NCI-H2227 (cell line): ENCODE data around the gene LRP5.
"Not testable (repeated sequence)": the region's sequence is repeated elsewhere in the genome, so short reads cannot be mapped to it uniquely, and the experiment has no call there.

Experiments used
- DNase-seq: peaks from one replicate; lab custom pipeline; 2025; ENCODE audit not compliant: unreplicated experiment; lab: John Stamatoyannopoulos, UW

The LRP5 gene

DNA sequence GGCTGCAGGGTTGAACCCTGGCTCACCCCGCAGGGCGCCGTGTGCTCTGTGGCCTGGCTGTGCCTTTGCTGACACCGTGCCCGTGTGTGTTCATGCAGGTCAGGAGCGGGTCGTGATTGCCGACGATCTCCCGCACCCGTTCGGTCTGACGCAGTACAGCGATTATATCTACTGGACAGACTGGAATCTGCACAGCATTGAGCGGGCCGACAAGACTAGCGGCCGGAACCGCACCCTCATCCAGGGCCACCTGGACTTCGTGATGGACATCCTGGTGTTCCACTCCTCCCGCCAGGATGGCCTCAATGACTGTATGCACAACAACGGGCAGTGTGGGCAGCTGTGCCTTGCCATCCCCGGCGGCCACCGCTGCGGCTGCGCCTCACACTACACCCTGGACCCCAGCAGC, 101.2 kb downstream of the LRP5 start:
- DNase-seq, result no peak

DNA sequence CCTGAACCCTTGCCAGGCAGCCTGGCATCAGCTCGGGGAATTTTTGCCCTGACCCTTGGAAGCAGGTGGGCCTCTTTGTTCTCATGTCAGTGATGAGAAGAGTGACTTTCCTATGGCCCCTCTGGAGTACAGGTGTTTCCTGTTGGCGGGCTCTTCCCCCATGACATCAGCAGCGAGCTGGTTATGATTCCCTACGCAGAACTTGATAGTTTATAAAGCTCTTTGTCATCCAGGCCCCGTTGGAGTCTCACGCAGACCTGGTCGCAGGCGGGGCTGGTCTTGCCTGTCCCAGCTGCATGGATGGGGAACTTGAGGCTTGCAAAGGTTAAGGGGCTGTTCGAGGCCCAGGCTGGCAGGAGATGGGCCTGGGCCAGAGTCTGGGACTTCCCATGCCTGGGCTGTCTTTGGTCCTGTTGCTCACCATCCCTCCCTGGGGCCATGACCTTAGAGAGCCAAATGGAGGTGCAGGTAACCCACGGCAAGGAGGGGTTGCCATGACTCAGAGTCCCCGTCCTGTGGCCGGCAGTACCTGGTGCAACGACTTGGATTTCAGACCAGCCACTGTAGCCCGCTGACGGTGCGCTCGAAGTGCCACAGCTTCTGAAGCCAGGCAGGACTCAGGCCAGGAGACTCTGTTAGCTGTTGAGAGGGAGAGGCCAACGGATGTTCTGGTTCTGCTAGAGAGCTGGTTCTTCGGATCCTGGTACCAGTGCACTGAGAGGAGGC, 102.3 kb downstream of the LRP5 start:
- DNase-seq, result no peak

DNA sequence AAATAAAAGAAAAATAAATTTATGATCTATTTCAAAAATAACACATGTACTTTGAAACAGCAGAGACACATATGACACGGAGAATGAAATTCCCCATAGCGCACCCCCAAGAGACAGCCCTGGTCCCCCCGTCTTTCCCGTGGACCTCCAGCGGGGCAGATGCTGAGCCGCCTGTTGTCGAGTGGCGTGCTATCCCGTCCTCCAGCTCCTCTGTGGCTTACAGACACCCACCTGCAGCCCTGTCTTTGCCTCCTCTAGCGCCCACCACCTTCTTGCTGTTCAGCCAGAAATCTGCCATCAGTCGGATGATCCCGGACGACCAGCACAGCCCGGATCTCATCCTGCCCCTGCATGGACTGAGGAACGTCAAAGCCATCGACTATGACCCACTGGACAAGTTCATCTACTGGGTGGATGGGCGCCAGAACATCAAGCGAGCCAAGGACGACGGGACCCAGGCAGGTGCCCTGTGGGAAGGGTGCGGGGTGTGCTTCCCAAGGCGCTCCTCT, 103.7 kb downstream of the LRP5 start:
- DNase-seq, result no peak

DNA sequence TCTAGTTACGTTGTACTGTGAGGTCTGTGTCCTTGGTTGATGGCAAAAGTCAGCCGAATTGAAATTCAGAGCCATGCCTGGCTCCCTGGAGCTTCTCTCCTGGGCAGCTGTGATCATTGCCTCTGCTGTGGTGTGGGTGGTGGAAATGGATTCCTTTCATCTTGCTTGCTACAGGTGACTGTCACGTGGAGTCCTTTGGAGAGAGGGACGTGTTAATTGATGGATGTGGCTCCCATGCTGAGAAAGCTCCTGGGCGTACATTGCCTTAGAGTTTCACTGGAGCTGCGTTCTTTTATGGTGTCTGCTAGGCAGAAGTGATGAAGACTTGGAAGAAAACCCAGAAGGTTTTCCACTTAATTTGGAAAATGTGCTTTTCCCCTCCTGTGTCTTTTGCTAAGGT, 106.3 kb downstream of the LRP5 start:
- no peak for DNase-seq

DNA sequence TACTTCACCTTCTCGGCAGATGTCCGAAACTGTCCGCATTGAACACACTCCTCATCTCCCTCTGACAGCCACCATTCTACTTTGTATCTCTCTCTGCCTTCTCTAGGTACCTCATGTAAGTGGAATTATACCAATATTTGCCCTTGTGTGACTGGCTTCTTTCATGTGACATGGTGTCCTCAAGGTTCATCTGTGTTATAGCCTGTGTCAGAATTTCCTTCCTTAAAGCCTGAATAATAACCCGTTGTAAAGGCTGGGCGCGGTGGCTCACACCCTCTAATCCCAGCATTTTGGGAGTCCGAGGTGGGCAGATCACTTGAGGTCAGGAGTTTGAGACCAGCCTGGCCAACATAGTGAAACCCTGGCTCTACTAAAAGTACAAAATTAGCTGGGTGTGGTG, 107.8 kb downstream of the LRP5 start:
- DNase-seq, result no peak

DNA sequence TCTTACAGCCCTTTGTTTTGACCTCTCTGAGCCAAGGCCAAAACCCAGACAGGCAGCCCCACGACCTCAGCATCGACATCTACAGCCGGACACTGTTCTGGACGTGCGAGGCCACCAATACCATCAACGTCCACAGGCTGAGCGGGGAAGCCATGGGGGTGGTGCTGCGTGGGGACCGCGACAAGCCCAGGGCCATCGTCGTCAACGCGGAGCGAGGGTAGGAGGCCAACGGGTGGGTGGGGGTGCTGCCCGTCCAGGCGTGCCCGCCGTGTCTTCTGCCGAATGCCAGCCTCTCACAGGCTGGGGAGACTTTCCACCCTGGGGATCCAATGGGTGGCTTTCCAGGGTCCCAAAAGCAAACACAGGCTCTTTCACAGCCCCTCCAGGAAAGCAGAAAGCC, 111.1 kb downstream of the LRP5 start:
- DNase-seq, result no peak

DNA sequence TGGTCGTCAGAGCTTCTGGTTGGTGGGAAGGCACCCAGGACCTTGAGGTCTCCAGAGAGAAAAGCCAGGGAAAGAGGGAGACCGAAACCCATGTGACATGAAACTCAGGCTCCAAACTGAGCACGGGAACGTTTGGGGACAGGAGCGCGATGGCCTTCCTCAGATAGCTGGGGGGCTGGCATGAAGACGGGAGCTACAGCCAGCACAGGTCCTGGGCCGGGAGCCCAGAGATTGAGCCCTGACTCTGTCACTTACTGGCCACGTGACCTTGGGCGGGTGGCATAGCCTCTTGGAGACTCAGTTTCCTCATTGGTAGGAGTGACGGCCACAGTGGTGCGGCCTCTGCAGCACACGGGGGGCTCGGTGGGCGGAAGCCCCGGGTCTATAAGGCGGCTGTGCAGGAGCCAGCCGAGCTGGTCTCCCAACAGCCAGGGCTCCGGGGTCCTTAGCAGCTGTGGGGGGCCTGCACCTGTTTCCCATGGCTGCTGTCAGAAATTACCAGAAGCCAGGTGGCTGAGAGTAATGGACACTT, 111.8 kb downstream of the LRP5 start:
- DNase-seq, result no peak

DNA sequence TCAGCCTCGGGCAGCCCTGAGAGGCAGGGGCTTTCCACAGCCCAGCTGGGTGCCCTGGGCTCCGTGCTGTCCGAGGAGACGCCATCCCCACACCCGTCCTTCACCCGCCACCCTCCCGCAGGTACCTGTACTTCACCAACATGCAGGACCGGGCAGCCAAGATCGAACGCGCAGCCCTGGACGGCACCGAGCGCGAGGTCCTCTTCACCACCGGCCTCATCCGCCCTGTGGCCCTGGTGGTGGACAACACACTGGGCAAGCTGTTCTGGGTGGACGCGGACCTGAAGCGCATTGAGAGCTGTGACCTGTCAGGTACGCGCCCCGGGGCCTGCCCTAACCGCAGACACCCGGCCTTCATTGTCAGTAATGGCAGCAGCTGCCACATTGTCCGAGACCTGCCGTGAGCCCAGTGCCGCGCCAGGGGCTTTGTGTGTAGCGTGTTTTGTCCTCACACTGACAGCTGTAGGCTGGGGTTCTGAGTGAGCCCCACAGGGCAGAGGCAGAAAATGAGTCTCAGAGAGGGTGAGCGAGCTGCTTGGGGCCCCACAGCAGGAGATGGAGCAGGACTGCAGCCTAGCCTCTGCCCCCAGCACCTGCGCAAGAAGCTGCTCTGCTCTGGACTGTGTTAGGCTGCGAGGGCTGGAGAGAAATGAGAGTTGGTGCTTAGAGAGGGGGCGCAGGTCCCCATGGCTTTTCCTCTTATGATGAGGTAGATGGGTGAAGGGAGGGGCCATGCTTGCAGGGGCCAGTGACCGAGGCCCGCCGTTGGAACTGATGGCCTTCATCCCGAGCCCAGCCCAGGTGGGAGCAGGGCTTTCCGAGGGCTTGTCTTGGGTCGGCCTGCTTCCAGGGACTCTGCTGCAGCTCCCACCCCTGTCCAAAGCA, 112.8 kb downstream of the LRP5 start:
- no peak for DNase-seq

DNA sequence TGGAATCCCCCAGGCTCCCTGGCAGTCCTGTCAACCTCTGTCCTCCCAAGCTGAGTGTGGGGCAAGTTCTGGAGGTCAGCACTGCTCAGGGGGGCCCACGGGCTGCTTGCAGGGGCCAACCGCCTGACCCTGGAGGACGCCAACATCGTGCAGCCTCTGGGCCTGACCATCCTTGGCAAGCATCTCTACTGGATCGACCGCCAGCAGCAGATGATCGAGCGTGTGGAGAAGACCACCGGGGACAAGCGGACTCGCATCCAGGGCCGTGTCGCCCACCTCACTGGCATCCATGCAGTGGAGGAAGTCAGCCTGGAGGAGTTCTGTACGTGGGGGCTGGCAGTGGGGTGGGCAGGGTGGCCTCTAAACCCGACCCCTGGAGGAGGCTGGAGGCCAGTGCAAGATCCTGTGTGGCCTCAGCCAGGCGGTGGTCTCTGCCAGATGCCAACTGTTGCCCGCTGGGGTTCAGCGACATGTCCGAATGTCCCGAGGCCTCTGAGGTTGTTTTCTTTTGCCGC, 113.5 kb downstream of the LRP5 start:
- no peak for DNase-seq

DNA sequence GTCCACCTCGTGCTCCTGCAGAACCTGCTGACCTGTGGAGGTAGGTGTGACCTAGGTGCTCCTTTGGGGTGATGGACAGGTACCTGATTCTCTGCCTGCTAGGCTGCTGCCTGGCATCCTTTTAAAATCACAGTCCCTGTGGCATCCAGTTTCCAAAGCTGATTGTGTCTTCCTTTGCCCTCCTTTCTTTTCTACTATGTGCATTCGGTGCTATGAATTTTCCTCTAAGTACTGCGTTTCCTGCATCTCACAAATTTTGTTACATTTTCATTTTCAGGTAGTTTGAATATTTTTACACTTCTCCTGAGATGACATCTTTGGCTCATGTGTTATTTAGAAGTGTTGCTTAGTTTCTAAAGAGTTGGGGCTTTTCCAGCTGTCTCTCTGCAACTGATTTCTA, 117.3 kb downstream of the LRP5 start:
- no peak for DNase-seq

DNA sequence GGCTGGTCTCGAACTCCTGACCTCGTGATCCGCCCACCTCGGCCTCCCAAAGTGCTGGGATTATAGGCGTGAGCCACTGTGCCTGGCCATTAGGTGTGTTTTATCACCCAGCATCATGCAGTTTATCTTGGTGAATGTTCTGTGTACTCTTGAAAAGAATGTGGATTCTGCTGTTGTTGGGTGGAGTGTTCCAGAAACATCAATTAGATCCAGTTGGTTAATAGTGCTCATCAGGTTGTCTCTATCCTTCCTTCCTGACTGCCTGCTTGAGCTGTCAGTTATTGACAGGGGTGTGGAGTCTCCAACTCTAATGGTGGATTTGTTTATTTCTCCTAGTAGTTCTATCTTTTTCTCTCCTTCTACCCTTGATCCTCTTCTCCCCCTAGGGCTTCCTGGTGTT, 118.0 kb downstream of the LRP5 start:
- DNase-seq, result no peak

DNA sequence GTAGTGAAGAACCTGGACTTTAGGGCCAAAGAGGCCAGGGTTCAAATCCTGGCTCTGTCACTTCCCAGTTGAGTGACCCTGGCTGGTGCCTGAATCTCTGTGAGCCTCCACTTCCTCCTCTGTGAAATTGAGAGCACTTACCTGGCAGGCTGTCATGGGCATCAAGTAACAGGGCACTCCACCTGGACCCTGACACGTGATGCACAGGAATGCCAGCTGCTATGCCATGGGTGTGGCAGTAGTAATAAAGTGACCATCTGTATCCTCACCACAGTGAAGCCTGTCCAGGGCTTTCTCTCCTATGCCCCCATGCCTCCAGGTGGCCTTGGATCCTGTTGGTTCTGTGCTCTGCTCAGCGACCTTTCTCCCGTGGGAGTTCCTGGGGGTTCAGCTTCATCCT, 118.4 kb downstream of the LRP5 start:
- DNase-seq, result no peak

DNA sequence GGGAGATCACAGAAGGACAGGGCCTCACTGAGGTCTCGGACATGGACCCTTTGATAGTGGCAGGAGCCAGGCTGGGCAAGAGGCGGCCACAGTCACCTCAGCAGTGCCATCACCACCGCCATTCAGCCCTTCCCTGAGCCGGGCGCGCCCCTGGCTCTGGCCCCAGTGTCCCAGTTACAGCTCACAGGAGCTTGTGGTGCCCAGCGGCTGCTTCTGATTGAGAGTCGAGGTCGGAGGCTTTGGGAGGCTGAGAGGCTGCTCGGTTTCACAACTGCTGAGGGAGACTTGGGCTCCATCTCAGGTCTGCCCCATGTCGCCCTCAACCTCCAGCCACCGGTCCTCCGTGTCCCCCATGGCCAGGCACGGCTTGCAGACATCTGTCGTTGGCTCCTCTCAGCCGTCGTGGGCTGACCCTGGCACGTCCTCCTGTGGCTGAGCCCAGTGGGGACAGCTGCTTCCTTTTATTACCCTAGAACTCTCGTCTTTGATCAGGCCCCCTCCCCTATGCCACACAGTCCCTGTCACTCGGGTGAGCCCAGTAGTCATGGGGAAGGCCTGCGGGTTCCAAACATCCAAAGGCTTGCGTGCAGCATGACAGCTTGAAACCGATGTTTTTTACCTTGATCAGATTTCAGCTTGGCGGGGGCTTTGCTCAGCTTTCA, 119.7 kb downstream of the LRP5 start:
- DNase-seq, result no peak

DNA sequence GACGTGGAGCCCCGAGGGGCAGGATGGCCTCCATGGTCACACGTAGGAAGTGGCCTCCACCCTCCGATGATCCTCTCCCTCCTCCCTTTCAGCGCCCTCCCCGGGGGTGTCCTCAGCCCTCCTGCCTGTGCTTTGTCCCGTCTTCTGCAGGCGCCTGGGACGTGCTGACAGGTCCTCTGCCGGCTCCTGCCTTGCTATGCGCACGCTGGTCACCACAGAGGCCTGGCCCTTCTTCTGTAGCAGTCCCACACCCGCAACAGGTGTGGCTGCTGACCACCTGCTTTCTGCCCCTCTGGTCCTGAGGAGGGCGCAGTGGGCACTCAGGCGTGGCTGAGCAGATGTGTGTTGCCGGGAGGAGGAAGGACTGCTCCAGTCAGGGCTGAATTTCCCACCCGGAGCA, 120.5 kb downstream of the LRP5 start:
- DNase-seq, result no peak

DNA sequence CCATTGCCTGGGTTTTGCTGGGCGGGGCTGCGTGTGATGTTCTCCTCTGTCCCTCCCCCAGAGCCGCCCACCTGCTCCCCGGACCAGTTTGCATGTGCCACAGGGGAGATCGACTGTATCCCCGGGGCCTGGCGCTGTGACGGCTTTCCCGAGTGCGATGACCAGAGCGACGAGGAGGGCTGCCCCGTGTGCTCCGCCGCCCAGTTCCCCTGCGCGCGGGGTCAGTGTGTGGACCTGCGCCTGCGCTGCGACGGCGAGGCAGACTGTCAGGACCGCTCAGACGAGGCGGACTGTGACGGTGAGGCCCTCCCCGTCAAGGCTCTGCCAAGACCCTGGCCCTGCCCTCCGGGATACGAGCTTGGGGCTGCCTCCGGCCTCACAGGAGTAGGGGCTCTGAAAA, 121.2 kb downstream of the LRP5 start:
- no peak for DNase-seq

DNA sequence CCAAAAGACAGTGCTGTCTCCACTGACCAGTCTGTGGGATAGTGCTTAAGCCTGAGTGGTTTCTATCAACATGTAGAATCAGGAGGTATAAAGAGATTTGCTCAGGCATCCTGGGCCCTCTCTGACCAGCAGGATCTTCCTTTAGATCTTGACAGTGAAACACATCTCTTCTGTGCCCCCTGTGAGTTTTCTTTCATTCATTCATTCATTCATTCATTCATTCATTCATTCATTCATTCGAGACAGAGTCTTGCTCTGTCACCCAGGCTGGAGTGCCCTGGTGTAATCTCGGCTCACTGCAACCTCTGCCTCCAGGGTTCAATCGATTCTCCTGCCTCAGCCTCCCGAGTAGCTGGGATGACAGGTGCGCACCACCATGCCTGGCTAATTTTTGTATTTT, 121.8 kb downstream of the LRP5 start:
- not testable (repeated sequence) for DNase-seq

DNA sequence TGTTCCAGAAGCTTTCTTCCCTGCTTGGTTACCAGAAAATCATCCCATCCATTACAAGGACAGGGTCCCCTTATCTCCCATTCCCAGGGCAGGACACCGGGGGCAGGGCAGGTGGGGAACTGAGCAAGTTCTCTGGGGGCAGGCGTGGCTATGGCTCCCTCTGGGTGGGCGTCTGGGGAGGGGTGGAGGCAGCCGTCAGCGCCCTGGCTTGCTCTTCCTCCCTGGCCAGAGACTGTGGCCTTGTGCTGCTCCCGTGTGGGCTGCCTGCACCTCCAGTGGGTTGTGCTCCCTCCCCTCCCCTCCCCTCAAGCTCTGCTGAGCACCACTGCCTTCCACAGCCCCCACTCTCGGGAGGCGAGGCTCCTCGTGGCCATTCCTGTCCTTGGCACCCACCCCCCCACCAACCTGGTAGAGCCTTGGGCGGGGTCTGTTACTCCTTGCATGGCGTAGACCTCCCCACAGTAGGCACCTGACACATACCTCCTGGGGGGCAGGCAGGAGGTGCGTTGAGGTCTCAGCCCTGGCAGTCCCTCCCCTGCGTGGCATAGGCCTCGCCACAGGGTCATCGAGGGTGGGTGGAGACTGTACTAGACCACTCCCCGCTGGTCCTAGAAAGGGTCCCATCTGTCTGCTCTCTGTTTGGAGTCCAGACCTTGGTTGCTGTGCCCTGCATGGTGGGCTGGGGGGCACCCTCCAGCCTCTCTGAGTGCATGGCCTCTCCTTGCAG, 123.9 kb downstream of the LRP5 start:
- DNase-seq, result no peak

DNA sequence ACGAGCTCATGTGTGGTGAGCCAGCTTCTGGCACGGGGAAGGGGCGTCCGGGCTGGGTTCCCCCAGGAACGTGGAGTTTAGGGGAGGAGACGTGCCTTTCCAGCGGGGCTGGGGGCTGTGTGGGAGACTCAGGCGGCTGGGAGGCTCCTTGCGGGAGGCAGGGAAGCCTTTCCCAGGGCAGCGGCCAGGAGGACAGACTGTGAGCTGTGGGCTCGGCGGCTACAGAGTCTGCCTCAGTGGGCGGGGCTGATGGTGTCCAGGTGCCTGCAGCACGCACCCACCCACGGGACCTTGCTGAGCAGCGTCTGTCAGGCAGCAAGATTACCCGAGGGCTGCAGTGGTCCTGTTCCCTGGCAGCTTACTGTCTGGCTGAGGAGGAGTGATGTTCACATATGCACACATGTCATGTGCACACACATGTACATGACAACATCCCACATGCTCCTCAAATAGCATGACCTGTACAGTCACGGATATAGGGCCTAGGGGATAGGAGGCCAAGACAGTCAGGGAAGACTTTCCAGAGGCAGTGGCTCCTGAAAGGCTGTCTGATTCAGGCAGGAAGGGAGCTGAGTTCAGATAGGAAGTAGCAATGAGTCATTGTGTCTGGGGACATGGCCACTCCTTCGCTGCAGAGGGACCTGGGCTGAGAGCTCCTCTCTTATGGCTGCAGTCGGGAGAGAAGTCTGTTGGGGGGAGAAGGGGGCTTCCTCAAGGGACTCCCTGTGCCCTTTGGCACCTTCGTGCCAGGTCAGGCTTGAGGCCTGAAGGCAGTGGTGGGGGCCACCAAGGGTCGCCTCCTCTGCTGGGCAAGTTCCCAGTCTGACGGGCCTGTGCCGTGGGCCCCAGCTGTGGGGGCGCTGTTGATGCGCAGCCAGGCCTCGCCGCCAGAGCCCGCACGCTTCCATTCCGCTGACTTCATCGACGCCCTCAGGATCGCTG, 124.9 kb downstream of the LRP5 start:
- no peak for DNase-seq

DNA sequence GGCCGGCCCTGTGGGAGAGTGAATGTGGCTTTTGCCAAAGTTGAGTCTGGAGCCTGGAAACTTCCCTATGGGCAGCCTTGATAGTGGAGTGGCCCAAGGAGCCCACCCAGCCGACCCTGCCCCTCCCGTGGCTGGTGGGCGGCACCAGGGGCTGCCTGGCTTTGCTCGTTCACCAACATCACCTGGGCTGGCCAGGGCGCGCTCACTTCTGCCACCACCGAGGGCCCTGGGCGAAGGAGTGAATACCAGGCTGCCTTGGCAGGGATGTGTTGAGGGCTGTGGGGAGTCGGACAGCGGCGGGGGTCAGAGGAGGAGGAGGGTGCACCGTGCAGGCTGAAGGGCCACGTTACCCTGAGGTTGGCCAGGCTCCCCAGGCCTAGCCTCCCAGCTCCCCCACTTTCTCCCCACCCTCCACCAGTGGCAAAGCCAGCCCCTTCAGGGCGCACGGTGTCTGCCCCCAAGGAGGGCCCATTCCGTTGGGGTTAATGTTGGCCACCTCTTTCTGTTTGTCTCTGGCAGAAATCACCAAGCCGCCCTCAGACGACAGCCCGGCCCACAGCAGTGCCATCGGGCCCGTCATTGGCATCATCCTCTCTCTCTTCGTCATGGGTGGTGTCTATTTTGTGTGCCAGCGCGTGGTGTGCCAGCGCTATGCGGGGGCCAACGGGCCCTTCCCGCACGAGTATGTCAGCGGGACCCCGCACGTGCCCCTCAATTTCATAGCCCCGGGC, 125.7 kb downstream of the LRP5 start:
- DNase-seq, result no peak
